CD14-positive monocyte (primary cell): ENCODE measurements around the gene DTNB. TPM values are rescaled to one million over a fixed set of nuclear protein-coding genes. Genes with fewer than 3 reads are reported as not detected.

Source experiments
- DNase-seq, 3 donors: peaks; one replicate each; pipeline ENCODE4 v3.0.0-alpha.2; 2011 to 2022
- H2AFZ ChIP-seq: 2 replicates; pipeline ENCODE4 v1.6.0; 2012; ENCODE audit warnings: mild to moderate bottlenecking, low read depth, low read length, inconsistent platforms; ENCODE audit not compliant: insufficient read depth, poor library complexity, severe bottlenecking
- H3K27ac ChIP-seq, 2 donors: 1 replicate in 1 of 2; 2 replicates in 1 of 2; pipeline ENCODE4 v1.5.1; 2012 to 2013; ENCODE audit warnings: low read length in 2 of 2, control low read depth in 1 of 2, inconsistent platforms in 1 of 2, low read depth in 1 of 2, mild to moderate bottlenecking in 1 of 2
- H3K27me3 ChIP-seq, 2 donors: one replicate each; pipeline versions ENCODE4 v1.6.0 to v1.6.1; 2011 to 2013; ENCODE audit warnings: low read length in 2 of 2; ENCODE audit not compliant: control insufficient read depth in 2 of 2, insufficient read depth in 2 of 2
- H3K36me3 ChIP-seq, 2 donors: replicated peaks in 1 of 2; 1 replicate in 1 of 2; 2 replicates in 1 of 2; pipeline versions ENCODE4 v1.5.1 to v1.6.1; 2012 to 2013; ENCODE audit warnings: low read length in 2 of 2, control low read depth in 1 of 2, inconsistent platforms in 1 of 2, mild to moderate bottlenecking in 1 of 2; ENCODE audit not compliant: insufficient read depth in 2 of 2, control insufficient read depth in 1 of 2
- H3K4me1 ChIP-seq, 2 donors: 1 replicate in 1 of 2; 2 replicates in 1 of 2; pipeline versions ENCODE4 v1.5.1 to v1.6.1; 2012 to 2013; ENCODE audit warnings: low read length in 2 of 2, control low read depth in 1 of 2, inconsistent platforms in 1 of 2, mild to moderate bottlenecking in 1 of 2, moderate library complexity in 1 of 2; ENCODE audit not compliant: insufficient read depth in 2 of 2, control insufficient read depth in 1 of 2
- H3K4me2 ChIP-seq: replicated peaks from 2 replicates; pipeline ENCODE3; 2012; ENCODE audit warnings: low read length, moderate library complexity, mild to moderate bottlenecking; ENCODE audit not compliant: poor library complexity, severe bottlenecking; ENCODE audit errors: extremely low read depth
- H3K4me3 ChIP-seq, 3 experiments: fragments of 200-600 bp in 1 of 3; sonication (generic) in 1 of 3; replicated peaks in 1 of 3; 1 replicate in 2 of 3; 2 replicates in 1 of 3; pipeline ENCODE4 v1.5.1; 2011 to 2013; ENCODE audit warnings: low read length in 3 of 3, mild to moderate bottlenecking in 3 of 3, control low read depth in 2 of 3, low read depth in 2 of 3, inconsistent platforms in 1 of 3, moderate library complexity in 1 of 3
- H3K79me2 ChIP-seq: 2 replicates; pipeline ENCODE4 v1.6.0; 2012; ENCODE audit warnings: mild to moderate bottlenecking, control low read depth, inconsistent platforms, low read length, moderate library complexity; ENCODE audit not compliant: insufficient read depth
- H3K9ac ChIP-seq: 2 replicates; pipeline ENCODE4 v1.6.0; 2017; ENCODE audit warnings: low read length, mild to moderate bottlenecking; ENCODE audit not compliant: insufficient read depth, poor library complexity, severe bottlenecking
- H3K9me3 ChIP-seq, 2 donors: replicated peaks in 1 of 2; 1 replicate in 1 of 2; 2 replicates in 1 of 2; pipeline versions ENCODE4 v1.5.1 to v1.6.1; 2012 to 2013; ENCODE audit warnings: low read length in 2 of 2, control low read depth in 1 of 2; ENCODE audit not compliant: control insufficient read depth in 1 of 2, insufficient read depth in 1 of 2
- H4K20me1 ChIP-seq: 2 replicates; pipeline ENCODE4 v1.6.0; 2012; ENCODE audit warnings: mild to moderate bottlenecking, low read length, control low read depth, moderate library complexity; ENCODE audit not compliant: insufficient read depth
- H3K27ac Mint-ChIP-seq, 7 donors: one replicate each; pipeline ENCODE4 v1.8.0; 2020; ENCODE audit warnings: mild to moderate bottlenecking in 7 of 7, mixed read lengths in 7 of 7, moderate library complexity in 6 of 7, inconsistent platforms in 2 of 7
- H3K27me3 Mint-ChIP-seq, 3 donors: one replicate each; pipeline ENCODE4 v1.8.0; 2021 to 2022; ENCODE audit warnings: low read depth in 3 of 3, mild to moderate bottlenecking in 3 of 3, mixed read lengths in 3 of 3, moderate library complexity in 3 of 3, inconsistent platforms in 1 of 3
- H3K36me3 Mint-ChIP-seq, 2 donors: one replicate each; pipeline ENCODE4 v1.8.0; 2020; ENCODE audit warnings: mixed read lengths in 2 of 2, inconsistent platforms in 1 of 2, mild to moderate bottlenecking in 1 of 2
- H3K4me1 Mint-ChIP-seq: one replicate; pipeline ENCODE4 v1.8.0; 2020; ENCODE audit warnings: mild to moderate bottlenecking, mixed read lengths
- H3K4me3 Mint-ChIP-seq, 2 donors: one replicate each; pipeline ENCODE4 v1.8.0; 2020; ENCODE audit warnings: mild to moderate bottlenecking in 2 of 2, mixed read lengths in 2 of 2, moderate library complexity in 1 of 2
- H3K9me3 Mint-ChIP-seq, 7 donors: one replicate each; pipeline ENCODE4 v1.8.0; 2020 to 2022; ENCODE audit warnings: mixed read lengths in 7 of 7, mild to moderate bottlenecking in 6 of 7, moderate library complexity in 6 of 7, inconsistent platforms in 2 of 7
- WGBS: methylation state at CpG from one replicate; pipeline ENCODE4 v1.1.5; 2013; ENCODE audit warnings: missing lambda C conversion rate; ENCODE audit not compliant: insufficient coverage; 5-methylcytosine and 5-hydroxymethylcytosine counted together
- intact Hi-C, 2 donors: fragments of 100-400 bp; cut with micrococcal nuclease; formaldehyde crosslinking; loops; one replicate each; pipeline versions ENCODE4 v1.15.0 to v1.15.1; 2023
- polyA plus RNA-seq, 3 donors: library from polyadenylated mRNA; depleted of rRNA in 1 of 3; unstranded in 2 of 3; stranded (reverse) in 1 of 3; fragments of 300-500 nt in 2 of 3; fragments of >200 nt in 1 of 3; fragmentation: Illumina TruSeq in 2 of 3; gene quantifications; 1 replicate in 2 of 3; 2 replicates in 1 of 3; pipeline ENCODE4 v1.2.3, GENCODE V29; 2012 to 2021
- TF ChIP-seq, protein P1 (sequence below): fragments of 200-600 bp; IDR thresholded peaks from one replicate; pipeline ENCODE4 v1.8.0; 2022; ENCODE audit warnings: antibody characterized with exemption, mild to moderate bottlenecking

The DTNB gene
- polyA plus RNA-seq, 3 donors, result 3.0 to 4.2 (median 3.3) TPM

DNA sequence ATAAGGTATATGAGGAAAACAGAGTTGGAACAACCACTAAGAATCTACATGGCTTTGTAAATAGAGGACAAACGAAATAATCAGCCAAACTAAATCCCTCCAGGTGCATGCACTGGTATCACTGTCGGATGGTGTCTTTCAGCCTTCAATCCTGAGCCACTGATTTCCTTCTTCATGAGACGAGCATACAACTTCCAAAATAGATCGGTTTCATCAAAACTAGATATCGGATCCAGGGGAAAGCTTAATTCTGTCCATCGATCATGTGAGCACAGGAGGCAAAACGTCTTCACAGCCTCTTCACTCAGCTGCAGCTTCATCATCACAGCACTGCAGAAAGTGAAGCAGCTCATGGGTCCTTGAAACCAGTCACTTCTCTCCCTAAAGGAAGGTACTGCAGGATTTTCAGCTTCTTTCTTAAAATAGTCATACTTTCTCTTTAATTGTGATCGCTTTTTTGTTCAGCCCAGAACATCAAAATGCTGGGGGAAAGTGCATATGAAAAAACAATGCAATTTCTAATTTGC lies 80.5 kb downstream of the DTNB start:
- Mint-ChIP-seq H3K27ac (no peak overlapping the region), H3K36me3 (peaks cover 0 to 2% of the 10 kb centered on the region in 2 donors), H3K4me1 (peaks cover 27% of the 10 kb centered on the region), H3K4me3 (no peak overlapping the region), H3K27me3 (peaks cover 0 to 2% (median 0%) of the 10 kb centered on the region in 3 donors), H3K9me3 (peaks cover 0 to 1% (median 0%) of the 10 kb centered on the region in 7 donors)
- Histone ChIP-seq H3K79me2 (no peaks in the 10 kb centered on the region), H3K27me3 (no peaks in the 10 kb centered on the region), H3K36me3 (no peaks in the 10 kb centered on the region), H4K20me1 (no peaks in the 10 kb centered on the region), H3K27ac (no peak overlapping the region), H3K4me3 (no peak overlapping the region), H3K4me2 (no peak overlapping the region), H3K4me1 (peaks cover 18 to 32% of the 10 kb centered on the region in 2 donors), H3K9ac (no peak overlapping the region), H2AFZ (no peak overlapping the region), H3K9me3 (no peaks in the 10 kb centered on the region)
- TF ChIP-seq, protein P1, sequence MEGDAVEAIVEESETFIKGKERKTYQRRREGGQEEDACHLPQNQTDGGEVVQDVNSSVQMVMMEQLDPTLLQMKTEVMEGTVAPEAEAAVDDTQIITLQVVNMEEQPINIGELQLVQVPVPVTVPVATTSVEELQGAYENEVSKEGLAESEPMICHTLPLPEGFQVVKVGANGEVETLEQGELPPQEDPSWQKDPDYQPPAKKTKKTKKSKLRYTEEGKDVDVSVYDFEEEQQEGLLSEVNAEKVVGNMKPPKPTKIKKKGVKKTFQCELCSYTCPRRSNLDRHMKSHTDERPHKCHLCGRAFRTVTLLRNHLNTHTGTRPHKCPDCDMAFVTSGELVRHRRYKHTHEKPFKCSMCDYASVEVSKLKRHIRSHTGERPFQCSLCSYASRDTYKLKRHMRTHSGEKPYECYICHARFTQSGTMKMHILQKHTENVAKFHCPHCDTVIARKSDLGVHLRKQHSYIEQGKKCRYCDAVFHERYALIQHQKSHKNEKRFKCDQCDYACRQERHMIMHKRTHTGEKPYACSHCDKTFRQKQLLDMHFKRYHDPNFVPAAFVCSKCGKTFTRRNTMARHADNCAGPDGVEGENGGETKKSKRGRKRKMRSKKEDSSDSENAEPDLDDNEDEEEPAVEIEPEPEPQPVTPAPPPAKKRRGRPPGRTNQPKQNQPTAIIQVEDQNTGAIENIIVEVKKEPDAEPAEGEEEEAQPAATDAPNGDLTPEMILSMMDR, result no peak
- no peak for DNase-seq
- 73% methylated on average over 7 of the region's 8 CpGs for WGBS
- intact Hi-C loops, result no loop called here

DNA sequence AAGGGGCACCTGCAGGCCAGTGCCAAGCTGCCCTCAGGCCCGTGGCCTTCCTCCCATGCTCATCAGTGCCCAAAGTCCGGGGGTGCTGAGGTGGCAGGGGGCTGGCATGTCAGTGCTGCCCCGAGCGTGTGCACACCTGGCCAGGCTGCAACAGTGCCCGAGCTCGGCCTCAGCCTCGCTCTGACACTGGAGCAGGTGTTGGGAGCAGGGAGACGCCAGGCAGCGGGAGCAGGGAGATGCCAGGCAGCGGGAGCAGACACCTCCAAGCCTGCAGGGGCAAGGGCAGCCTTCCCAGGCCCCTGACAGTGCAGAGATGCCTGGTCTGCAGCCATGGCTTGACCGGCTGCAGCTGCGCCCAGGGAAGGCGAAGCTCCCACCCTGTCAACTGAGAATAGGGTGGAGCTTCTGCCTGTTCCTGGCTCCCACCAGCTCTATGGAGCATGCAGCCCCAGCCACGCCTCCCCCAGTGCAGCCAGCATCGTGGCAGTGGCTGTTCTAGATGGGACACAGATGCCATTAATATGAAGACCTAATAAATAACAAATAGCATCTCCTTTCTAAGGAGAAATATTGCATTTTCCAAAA lies 82.4 kb downstream of the DTNB start:
- H3K27me3 Mint-ChIP-seq, result peaks cover 0 to 3% (median 0%) of the 10 kb centered on the region in 3 donors
- H3K4me1 ChIP-seq, result peaks cover 17 to 31% of the 10 kb centered on the region in 2 donors
- no peak overlapping the region for H2AFZ ChIP-seq
- peaks cover 31% of the 10 kb centered on the region for H3K4me1 Mint-ChIP-seq
- H4K20me1 ChIP-seq, result no peaks in the 10 kb centered on the region
- H3K36me3 Mint-ChIP-seq, result peaks cover 0 to 2% of the 10 kb centered on the region in 2 donors
- H3K79me2 ChIP-seq, result no peaks in the 10 kb centered on the region
- H3K4me2 ChIP-seq, result no peak overlapping the region
- intact Hi-C loops, result no loop called here
- TF ChIP-seq, protein P1, result no peak
- no peak overlapping the region for H3K4me3 ChIP-seq
- no peaks in the 10 kb centered on the region for H3K9me3 ChIP-seq
- H3K27me3 ChIP-seq, result no peaks in the 10 kb centered on the region
- no peaks in the 10 kb centered on the region for H3K36me3 ChIP-seq
- peaks cover 0 to 1% (median 0%) of the 10 kb centered on the region in 7 donors for H3K9me3 Mint-ChIP-seq
- 96% methylated on average over 13 of the region's 15 CpGs for WGBS
- no peak overlapping the region for H3K9ac ChIP-seq
- no peak overlapping the region for H3K4me3 Mint-ChIP-seq
- H3K27ac Mint-ChIP-seq, result no peak overlapping the region
- no peak overlapping the region for H3K27ac ChIP-seq
- DNase-seq, result no peak
